Endothelial cell of umbilical vein (primary cell): ENCODE measurements around the gene BTBD8.

Experiments
- CTCF ChIP-seq, 2 donors: IDR thresholded peaks; 1 replicate in 1 of 2; 2 replicates in 1 of 2; pipeline ENCODE4 v1.5.1; 2011; ENCODE audit warnings: low read length in 2 of 2, mild to moderate bottlenecking in 2 of 2, moderate library complexity in 2 of 2, control low read depth in 1 of 2, inconsistent platforms in 1 of 2, low read depth in 1 of 2; ENCODE audit not compliant: insufficient read depth in 1 of 2; ENCODE audit errors: extremely low read depth in 1 of 2
- EZH2 ChIP-seq: IDR thresholded peaks from 2 replicates; pipeline ENCODE4 v1.6.1; 2012; ENCODE audit warnings: borderline replicate concordance, low read depth, mild to moderate bottlenecking, moderate library complexity, low read length, inconsistent platforms; ENCODE audit not compliant: severe bottlenecking
- FOS ChIP-seq: IDR thresholded peaks from 2 replicates; pipeline ENCODE4 v1.6.1; 2011; ENCODE audit warnings: mild to moderate bottlenecking, low read length, moderate library complexity, borderline replicate concordance; ENCODE audit not compliant: insufficient read depth
- JUN ChIP-seq: IDR thresholded peaks from 2 replicates; pipeline ENCODE4 v1.6.1; 2011; ENCODE audit warnings: borderline replicate concordance, low read depth; ENCODE audit not compliant: insufficient read length, insufficient read depth
- MAX ChIP-seq: IDR thresholded peaks from 2 replicates; pipeline ENCODE4 v1.6.1; 2011; ENCODE audit not compliant: insufficient read depth, insufficient read length
- POLR2A ChIP-seq: IDR thresholded peaks from 2 replicates; pipeline ENCODE4 v1.6.1; 2012; ENCODE audit warnings: low read depth, mild to moderate bottlenecking, control low read depth, low read length

- TF ChIP-seq CTCF (IDR thresholded peaks at IDR 0.05; ENCODE audit: extremely low read depth in 1 of 2, insufficient read depth in 1 of 2, low read depth in 1 of 2, low read length in 2 of 2), result no peak
- no peak for TF ChIP-seq POLR2A
- TF ChIP-seq FOS, result no peak
- TF ChIP-seq EZH2, result no peak
- TF ChIP-seq JUN, result no peak
- no peak for TF ChIP-seq MAX
Measured at GRCh38 chr1:92210701-92211100, 130.6 kb downstream of the BTBD8 start.
